Astrocyte (in vitro differentiated cells and primary cell): Measurements from ENCODE around the gene SLC6A1. TPM values are rescaled to one million over a fixed set of nuclear protein-coding genes. Genes with fewer than 3 reads are reported as not detected.

ENCODE experiments used
- DNase-seq: peaks from one replicate; pipeline ENCODE4 v3.0.0-alpha.2; 2010; ENCODE audit warnings: low read depth
- FAIRE-seq: peaks from 2 replicates; lab custom pipeline; 2011; peaks lifted over from hg19 to GRCh38; lab: Jason Lieb, UNC
- H2AFZ ChIP-seq: 2 replicates; pipeline ENCODE4 v1.6.0; 2012; ENCODE audit warnings: low read depth, low read length, inconsistent platforms
- H3K27ac ChIP-seq: 2 replicates; pipeline ENCODE4 v1.5.1; 2011; ENCODE audit warnings: low read depth, low read length, inconsistent platforms
- H3K27me3 ChIP-seq: 2 replicates; pipeline ENCODE4 v1.6.0; 2011; ENCODE audit warnings: low read length, inconsistent platforms; ENCODE audit not compliant: insufficient read depth
- H3K36me3 ChIP-seq: 2 replicates; pipeline ENCODE4 v1.5.1; 2011; ENCODE audit warnings: low read length, inconsistent platforms; ENCODE audit not compliant: insufficient read depth
- H3K4me1 ChIP-seq: 2 replicates; pipeline ENCODE4 v1.5.1; 2011; ENCODE audit warnings: low read length, inconsistent platforms; ENCODE audit not compliant: insufficient read depth
- H3K4me2 ChIP-seq: 2 replicates; pipeline ENCODE4 v1.6.0; 2012; ENCODE audit warnings: low read length, inconsistent platforms
- H3K4me3 ChIP-seq: 2 replicates; pipeline ENCODE4 v1.5.1; 2011; ENCODE audit warnings: low read depth, mild to moderate bottlenecking, low read length, inconsistent platforms; ENCODE audit not compliant: insufficient read depth
- H3K79me2 ChIP-seq: 2 replicates; pipeline ENCODE4 v1.6.0; 2012; ENCODE audit warnings: mild to moderate bottlenecking, low read length, inconsistent platforms; ENCODE audit not compliant: insufficient read depth
- H3K9ac ChIP-seq: 2 replicates; pipeline ENCODE4 v1.6.0; 2012; ENCODE audit warnings: mild to moderate bottlenecking, low read length, inconsistent platforms
- H3K9me3 ChIP-seq: 2 replicates; pipeline ENCODE4 v1.5.1; 2012; ENCODE audit warnings: low read depth, mild to moderate bottlenecking, low read length, inconsistent platforms; ENCODE audit not compliant: insufficient read depth
- H4K20me1 ChIP-seq: 2 replicates; pipeline ENCODE4 v1.6.0; 2012; ENCODE audit warnings: low read length, inconsistent platforms; ENCODE audit not compliant: insufficient read depth
- H3K27ac Mint-ChIP-seq: one replicate; pipeline ENCODE4 v1.8.0; 2021; ENCODE audit warnings: mild to moderate bottlenecking, mixed read lengths; ENCODE audit not compliant: unreplicated experiment
- H3K27me3 Mint-ChIP-seq: one replicate; pipeline ENCODE4 v1.8.0; 2021; ENCODE audit warnings: low read depth, mixed read lengths; ENCODE audit not compliant: unreplicated experiment
- H3K36me3 Mint-ChIP-seq: one replicate; pipeline ENCODE4 v1.8.0; 2021; ENCODE audit warnings: low read depth, mixed read lengths; ENCODE audit not compliant: unreplicated experiment
- H3K4me1 Mint-ChIP-seq: one replicate; pipeline ENCODE4 v1.8.0; 2021; ENCODE audit warnings: low read depth, mixed read lengths; ENCODE audit not compliant: unreplicated experiment
- H3K4me3 Mint-ChIP-seq: one replicate; pipeline ENCODE4 v1.8.0; 2021; ENCODE audit warnings: mild to moderate bottlenecking, moderate library complexity, mixed read lengths; ENCODE audit not compliant: unreplicated experiment
- H3K9me3 Mint-ChIP-seq: one replicate; pipeline ENCODE4 v1.8.0; 2021; ENCODE audit warnings: mild to moderate bottlenecking, mixed read lengths; ENCODE audit not compliant: unreplicated experiment
- EZH2 ChIP-seq: IDR thresholded peaks from 2 replicates; pipeline ENCODE4 v1.6.1; 2012; ENCODE audit warnings: mild to moderate bottlenecking, low read length, inconsistent platforms; ENCODE audit not compliant: insufficient read depth
- total RNA-seq: library from RNA; stranded (reverse); gene quantifications from 2 replicates; pipeline ENCODE4 v1.2.1, GENCODE V29; 2021
- TF ChIP-seq, protein P1 (sequence below): IDR thresholded peaks from 2 replicates; pipeline ENCODE4 v1.5.1; 2011; ENCODE audit warnings: low read depth, mild to moderate bottlenecking, inconsistent platforms, low read length, moderate library complexity; ENCODE audit not compliant: insufficient read depth

The SLC6A1 gene
- total RNA-seq, 1 donor from 2014 or later = 0.30 TPM

DNA sequence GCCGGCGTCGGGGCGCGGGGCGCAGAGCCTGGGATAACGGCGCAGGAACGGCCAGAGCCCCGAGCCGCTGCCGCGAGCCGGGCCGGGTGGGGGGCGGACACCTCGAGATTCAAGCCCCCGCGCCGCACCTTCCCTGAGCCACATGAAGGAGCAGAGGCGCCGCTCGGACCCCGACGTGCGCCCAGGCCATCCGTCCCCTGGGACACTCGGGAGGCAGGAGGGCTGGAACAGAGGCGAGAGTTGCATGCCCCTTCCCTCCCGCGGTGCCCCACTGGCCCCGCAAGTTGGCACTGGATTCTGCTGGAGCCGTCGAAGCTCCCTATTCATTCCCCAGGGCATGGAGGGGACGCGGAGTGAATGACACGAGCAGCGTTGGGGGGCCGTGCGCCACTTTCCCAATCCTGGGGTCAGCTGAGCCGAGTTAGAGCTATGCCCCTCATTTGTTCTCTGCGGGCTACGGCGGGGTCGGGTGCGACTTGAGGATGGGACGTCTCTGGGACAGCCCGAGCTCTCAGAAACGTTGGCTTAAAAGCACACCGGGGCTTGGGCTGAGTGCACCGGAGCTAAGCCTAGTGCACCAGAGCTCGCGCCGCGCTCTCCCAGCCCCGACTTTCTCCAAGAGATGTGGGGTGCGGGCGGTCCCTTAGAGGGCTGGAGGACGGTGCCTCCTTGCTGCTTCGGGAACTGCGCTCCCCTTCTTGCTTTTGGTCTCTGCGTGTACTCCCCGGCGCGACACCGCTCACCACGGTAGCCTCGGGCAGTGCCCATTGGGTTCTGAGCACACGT is 588 bp downstream of the SLC6A1 start:
- TF ChIP-seq, protein P1, sequence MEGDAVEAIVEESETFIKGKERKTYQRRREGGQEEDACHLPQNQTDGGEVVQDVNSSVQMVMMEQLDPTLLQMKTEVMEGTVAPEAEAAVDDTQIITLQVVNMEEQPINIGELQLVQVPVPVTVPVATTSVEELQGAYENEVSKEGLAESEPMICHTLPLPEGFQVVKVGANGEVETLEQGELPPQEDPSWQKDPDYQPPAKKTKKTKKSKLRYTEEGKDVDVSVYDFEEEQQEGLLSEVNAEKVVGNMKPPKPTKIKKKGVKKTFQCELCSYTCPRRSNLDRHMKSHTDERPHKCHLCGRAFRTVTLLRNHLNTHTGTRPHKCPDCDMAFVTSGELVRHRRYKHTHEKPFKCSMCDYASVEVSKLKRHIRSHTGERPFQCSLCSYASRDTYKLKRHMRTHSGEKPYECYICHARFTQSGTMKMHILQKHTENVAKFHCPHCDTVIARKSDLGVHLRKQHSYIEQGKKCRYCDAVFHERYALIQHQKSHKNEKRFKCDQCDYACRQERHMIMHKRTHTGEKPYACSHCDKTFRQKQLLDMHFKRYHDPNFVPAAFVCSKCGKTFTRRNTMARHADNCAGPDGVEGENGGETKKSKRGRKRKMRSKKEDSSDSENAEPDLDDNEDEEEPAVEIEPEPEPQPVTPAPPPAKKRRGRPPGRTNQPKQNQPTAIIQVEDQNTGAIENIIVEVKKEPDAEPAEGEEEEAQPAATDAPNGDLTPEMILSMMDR = no peak
- peak; percentile 90 for TF ChIP-seq EZH2
- H3K36me3 Mint-ChIP-seq = peaks cover 6% of the 10 kb centered on the region
- peaks cover 4% of the 10 kb centered on the region for H3K9me3 Mint-ChIP-seq
- Histone ChIP-seq H3K4me2 (peak overlapping the region; percentile 39), H2AFZ (no peak overlapping the region), H3K27me3 (peaks cover 84% of the 10 kb centered on the region), H3K4me3 (no peak overlapping the region), H3K9me3 (no peaks in the 10 kb centered on the region), H4K20me1 (no peaks in the 10 kb centered on the region), H3K27ac (no peak overlapping the region), H3K79me2 (no peaks in the 10 kb centered on the region), H3K36me3 (no peaks in the 10 kb centered on the region), H3K9ac (no peak overlapping the region), H3K4me1 (peaks cover 3% of the 10 kb centered on the region)
- no peak for DNase-seq
- no peak overlapping the region for H3K4me3 Mint-ChIP-seq
- H3K27me3 Mint-ChIP-seq = peaks cover 84% of the 10 kb centered on the region
- no peak for FAIRE-seq
- no peaks in the 10 kb centered on the region for H3K4me1 Mint-ChIP-seq
- H3K27ac Mint-ChIP-seq = no peak overlapping the region

DNA sequence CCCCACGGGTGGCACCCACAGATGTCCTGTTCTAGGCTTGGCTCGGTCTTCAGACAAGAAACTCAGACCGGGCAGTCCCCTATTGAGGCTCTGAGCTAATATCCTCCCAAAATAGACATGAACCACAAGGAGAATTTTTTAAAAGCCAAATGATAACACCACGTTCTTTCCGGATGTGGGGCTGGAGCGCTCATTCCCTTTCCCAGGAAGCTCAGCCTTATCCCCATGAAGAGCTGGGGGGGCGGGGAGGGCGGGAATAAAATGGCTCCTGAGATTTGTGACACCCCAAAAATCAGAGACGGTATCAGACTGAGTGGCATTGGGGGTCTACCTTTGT is 1.1 kb downstream of the SLC6A1 start:
- H3K4me2 ChIP-seq = peak overlapping the region; percentile 39
- H3K27ac ChIP-seq = no peak overlapping the region
- no peak overlapping the region for H3K27ac Mint-ChIP-seq
- no peak overlapping the region for H3K9ac ChIP-seq
- H3K4me1 Mint-ChIP-seq = no peaks in the 10 kb centered on the region
- H3K36me3 Mint-ChIP-seq = peaks cover 6% of the 10 kb centered on the region
- DNase-seq (no peak), FAIRE-seq (no peak)
- no peaks in the 10 kb centered on the region for H3K79me2 ChIP-seq
- H3K27me3 ChIP-seq = peaks cover 88% of the 10 kb centered on the region
- no peaks in the 10 kb centered on the region for H3K9me3 ChIP-seq
- no peak overlapping the region for H3K4me3 Mint-ChIP-seq
- no peak overlapping the region for H2AFZ ChIP-seq
- H3K4me1 ChIP-seq = peaks cover 3% of the 10 kb centered on the region
- H3K9me3 Mint-ChIP-seq = peaks cover 4% of the 10 kb centered on the region
- H3K4me3 ChIP-seq = no peak overlapping the region
- H4K20me1 ChIP-seq = no peaks in the 10 kb centered on the region
- H3K27me3 Mint-ChIP-seq = peaks cover 84% of the 10 kb centered on the region
- TF ChIP-seq EZH2 = no peak
- TF ChIP-seq, protein P1 = no peak
- H3K36me3 ChIP-seq = no peaks in the 10 kb centered on the region

DNA sequence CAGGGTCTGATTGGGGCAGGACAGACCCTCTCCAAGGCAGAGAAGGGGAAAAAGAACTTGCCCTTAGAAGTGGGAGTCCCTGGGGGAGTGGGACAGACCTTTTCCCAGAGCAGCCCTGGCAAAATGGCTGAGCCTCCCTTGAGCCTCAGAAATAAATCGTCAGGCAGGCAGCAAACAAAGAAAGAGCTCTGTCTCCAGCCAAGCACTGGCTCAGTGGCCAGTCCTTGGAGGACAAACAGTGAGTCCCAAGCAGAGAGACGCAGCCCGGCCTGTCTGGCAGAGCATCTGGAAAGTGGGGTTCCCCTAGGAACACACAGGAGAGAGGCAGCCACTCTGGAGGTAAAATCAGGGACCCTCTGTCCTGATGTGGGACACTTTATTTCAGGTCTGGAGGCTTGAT is 1.8 kb downstream of the SLC6A1 start:
- Histone ChIP-seq H3K9me3 (no peaks in the 10 kb centered on the region), H3K9ac (no peak overlapping the region), H3K36me3 (no peaks in the 10 kb centered on the region), H3K27me3 (peaks cover 88% of the 10 kb centered on the region), H3K4me2 (no peak overlapping the region), H3K79me2 (no peaks in the 10 kb centered on the region), H3K4me3 (no peak overlapping the region), H4K20me1 (no peaks in the 10 kb centered on the region), H2AFZ (no peak overlapping the region), H3K27ac (no peak overlapping the region), H3K4me1 (peaks cover 3% of the 10 kb centered on the region)
- TF ChIP-seq, protein P1 = no peak
- TF ChIP-seq EZH2 = no peak
- H3K36me3 Mint-ChIP-seq = peaks cover 6% of the 10 kb centered on the region
- peaks cover 86% of the 10 kb centered on the region for H3K27me3 Mint-ChIP-seq
- peaks cover 4% of the 10 kb centered on the region for H3K9me3 Mint-ChIP-seq
- DNase-seq = no peak
- H3K4me3 Mint-ChIP-seq = no peak overlapping the region
- no peak for FAIRE-seq
- no peaks in the 10 kb centered on the region for H3K4me1 Mint-ChIP-seq
- H3K27ac Mint-ChIP-seq = no peak overlapping the region
